Chondrocyte (in vitro differentiated cells): Measurements from ENCODE around the gene VOPP1. TPM values are rescaled to one million over a fixed set of nuclear protein-coding genes. Genes with fewer than 3 reads are reported as not detected.

Experiments used
- DNase-seq: peaks from one replicate; pipeline ENCODE4 v3.0.0; 2021; ENCODE audit warnings: mixed read lengths, low spot score
- H3K27ac Mint-ChIP-seq: one replicate; pipeline ENCODE4 v1.8.0; 2021; ENCODE audit warnings: mild to moderate bottlenecking, moderate library complexity, mixed read lengths; ENCODE audit not compliant: unreplicated experiment
- H3K27me3 Mint-ChIP-seq: 2 replicates; pipeline ENCODE4 v1.8.0; 2021; ENCODE audit warnings: low read depth, mixed read lengths
- H3K36me3 Mint-ChIP-seq: 2 replicates; pipeline ENCODE4 v1.8.0; 2021; ENCODE audit warnings: low read depth, mixed read lengths
- H3K4me1 Mint-ChIP-seq: 2 replicates; pipeline ENCODE4 v1.8.0; 2021; ENCODE audit warnings: low read depth, mild to moderate bottlenecking, mixed read lengths
- H3K4me3 Mint-ChIP-seq: one replicate; pipeline ENCODE4 v1.8.0; 2021; ENCODE audit warnings: mild to moderate bottlenecking, moderate library complexity, mixed read lengths; ENCODE audit not compliant: unreplicated experiment
- H3K9me3 Mint-ChIP-seq: 2 replicates; pipeline ENCODE4 v1.8.0; 2021; ENCODE audit warnings: low read depth, mixed read lengths
- CTCF ChIP-seq: fragments of 200-600 bp; sonication (generic); IDR thresholded peaks from 2 replicates; pipeline ENCODE4 v1.5.0; 2021; ENCODE audit warnings: antibody characterized with exemption, mild to moderate bottlenecking, moderate library complexity
- total RNA-seq: library from RNA; stranded (reverse); gene quantifications from 3 replicates; pipeline ENCODE4 v1.2.1, GENCODE V29; 2021

VOPP1 gene
- total RNA-seq, 1 donor from 2014 or later: 69.2 TPM

- H3K36me3 Mint-ChIP-seq: no peaks in the 10 kb centered on the region
- no peak overlapping the region for H3K4me3 Mint-ChIP-seq
- H3K4me1 Mint-ChIP-seq: peaks cover 68% of the 10 kb centered on the region
- peak overlapping the region; percentile 97 for H3K27ac Mint-ChIP-seq
- DNase-seq: no peak
- no peaks in the 10 kb centered on the region for H3K27me3 Mint-ChIP-seq
- no peaks in the 10 kb centered on the region for H3K9me3 Mint-ChIP-seq
- no peak for TF ChIP-seq CTCF
Measured at GRCh38 chr7:55533729-55534080, 38.6 kb downstream of the VOPP1 start.

- Mint-ChIP-seq H3K9me3 (no peaks in the 10 kb centered on the region), H3K4me3 (no peak overlapping the region), H3K27me3 (no peaks in the 10 kb centered on the region), H3K36me3 (no peaks in the 10 kb centered on the region), H3K27ac (peak overlapping the region; percentile 97), H3K4me1 (peaks cover 63% of the 10 kb centered on the region)
- no peak for DNase-seq
- TF ChIP-seq CTCF: no peak
Measured at GRCh38 chr7:55533050-55533728, 39.1 kb downstream of the VOPP1 start.

- Mint-ChIP-seq H3K27ac (peak overlapping the region; percentile 2), H3K36me3 (no peaks in the 10 kb centered on the region), H3K4me3 (no peak overlapping the region), H3K9me3 (no peaks in the 10 kb centered on the region), H3K4me1 (peaks cover 59% of the 10 kb centered on the region), H3K27me3 (no peaks in the 10 kb centered on the region)
- no peak for TF ChIP-seq CTCF
- DNase-seq: no peak
Measured at GRCh38 chr7:55532150-55532917, 40.0 kb downstream of the VOPP1 start.

GRCh38 chr7:55531536-55531935 is 40.8 kb downstream of the VOPP1 start:
- Mint-ChIP-seq H3K27ac (no peak overlapping the region), H3K4me1 (peaks cover 58% of the 10 kb centered on the region), H3K27me3 (no peaks in the 10 kb centered on the region), H3K4me3 (no peak overlapping the region), H3K9me3 (no peaks in the 10 kb centered on the region), H3K36me3 (no peaks in the 10 kb centered on the region)
- no peak for DNase-seq
- TF ChIP-seq CTCF: no peak

GRCh38 chr7:55527307-55527706 is 45.0 kb downstream of the VOPP1 start:
- no peaks in the 10 kb centered on the region for H3K9me3 Mint-ChIP-seq
- peaks cover 48% of the 10 kb centered on the region for H3K4me1 Mint-ChIP-seq
- DNase-seq: no peak
- no peaks in the 10 kb centered on the region for H3K27me3 Mint-ChIP-seq
- H3K36me3 Mint-ChIP-seq: no peaks in the 10 kb centered on the region
- no peak for TF ChIP-seq CTCF
- no peak overlapping the region for H3K27ac Mint-ChIP-seq
- no peak overlapping the region for H3K4me3 Mint-ChIP-seq
